C4-2B (cell line): Measurements from ENCODE around the gene CREB5.

Source experiments
- CTCF ChIP-seq: fragments of 450-650 bp; conservative IDR thresholded peaks from 2 replicates; pipeline ENCODE4 v1.5.1; 2017; ENCODE audit warnings: mild to moderate bottlenecking
- ZFX ChIP-seq: fragments of 450-650 bp; IDR thresholded peaks from 2 replicates; pipeline ENCODE4 v1.6.1; 2017

- no peak for TF ChIP-seq CTCF
- no peak for TF ChIP-seq ZFX
These were observed 341.7 kb downstream of the CREB5 start for GRCh38 chr7:28754027-28754426.
